ENCODE results near the gene PLEKHM2. TPM values are rescaled to one million over a fixed set of nuclear protein-coding genes. Genes with fewer than 3 reads are reported as not detected.

The PLEKHM2 gene
- total and polyA plus RNA-seq, 12 donors, result 63.7 to 106 (median 76.7) TPM

DNA sequence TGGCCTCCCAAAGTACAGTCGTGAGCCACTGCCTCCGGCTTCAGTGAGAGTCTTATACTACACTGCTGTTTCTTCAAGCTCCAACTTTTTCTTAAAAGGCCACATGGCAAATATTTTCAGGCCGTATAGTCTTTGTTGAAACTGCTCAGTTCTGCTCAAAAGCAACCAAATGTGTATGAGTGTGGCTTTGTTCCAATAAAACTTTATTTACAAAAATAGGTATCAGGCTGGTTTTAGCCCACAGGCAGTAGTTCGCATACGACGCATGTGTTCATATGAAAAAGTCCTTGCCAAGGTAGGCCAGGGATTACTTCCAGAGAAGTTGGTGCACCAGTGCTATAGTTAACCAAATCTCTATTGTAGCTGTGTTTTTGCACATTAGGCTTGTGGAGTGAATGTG lies 6.2 kb downstream of the PLEKHM2 start:
- Histone ChIP-seq H3K4me1 (peaks cover 15 to 72% (median 58%) of the 10 kb centered on the region in 9 donors), H3K36me3 (peaks cover 0 to 17% (median 0%) of the 10 kb centered on the region in 9 donors), H3K4me3 (no peak overlapping the region), H3K27me3 (no peaks in the 10 kb centered on the region), H3K9me3 (no peaks in the 10 kb centered on the region), H3K27ac (peak overlapping the region in 4 of 10 donors; percentile 18 to 83 (median 64))
- no peak for DNase-seq
- TF ChIP-seq, protein P1, sequence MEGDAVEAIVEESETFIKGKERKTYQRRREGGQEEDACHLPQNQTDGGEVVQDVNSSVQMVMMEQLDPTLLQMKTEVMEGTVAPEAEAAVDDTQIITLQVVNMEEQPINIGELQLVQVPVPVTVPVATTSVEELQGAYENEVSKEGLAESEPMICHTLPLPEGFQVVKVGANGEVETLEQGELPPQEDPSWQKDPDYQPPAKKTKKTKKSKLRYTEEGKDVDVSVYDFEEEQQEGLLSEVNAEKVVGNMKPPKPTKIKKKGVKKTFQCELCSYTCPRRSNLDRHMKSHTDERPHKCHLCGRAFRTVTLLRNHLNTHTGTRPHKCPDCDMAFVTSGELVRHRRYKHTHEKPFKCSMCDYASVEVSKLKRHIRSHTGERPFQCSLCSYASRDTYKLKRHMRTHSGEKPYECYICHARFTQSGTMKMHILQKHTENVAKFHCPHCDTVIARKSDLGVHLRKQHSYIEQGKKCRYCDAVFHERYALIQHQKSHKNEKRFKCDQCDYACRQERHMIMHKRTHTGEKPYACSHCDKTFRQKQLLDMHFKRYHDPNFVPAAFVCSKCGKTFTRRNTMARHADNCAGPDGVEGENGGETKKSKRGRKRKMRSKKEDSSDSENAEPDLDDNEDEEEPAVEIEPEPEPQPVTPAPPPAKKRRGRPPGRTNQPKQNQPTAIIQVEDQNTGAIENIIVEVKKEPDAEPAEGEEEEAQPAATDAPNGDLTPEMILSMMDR (IDR thresholded peaks at IDR 0.05), result no peak
- intact Hi-C loops (cut with DNase I), result loop anchor here in 1 of 10 donors (10.0 kb wide), 1 partner anchor 86 kb away; no protein-coding TSS in a partner anchor
- WGBS, 2 donors, result 94% methylated on average over 6 of the region's 6 CpGs
- no peak for ATAC-seq

DNA sequence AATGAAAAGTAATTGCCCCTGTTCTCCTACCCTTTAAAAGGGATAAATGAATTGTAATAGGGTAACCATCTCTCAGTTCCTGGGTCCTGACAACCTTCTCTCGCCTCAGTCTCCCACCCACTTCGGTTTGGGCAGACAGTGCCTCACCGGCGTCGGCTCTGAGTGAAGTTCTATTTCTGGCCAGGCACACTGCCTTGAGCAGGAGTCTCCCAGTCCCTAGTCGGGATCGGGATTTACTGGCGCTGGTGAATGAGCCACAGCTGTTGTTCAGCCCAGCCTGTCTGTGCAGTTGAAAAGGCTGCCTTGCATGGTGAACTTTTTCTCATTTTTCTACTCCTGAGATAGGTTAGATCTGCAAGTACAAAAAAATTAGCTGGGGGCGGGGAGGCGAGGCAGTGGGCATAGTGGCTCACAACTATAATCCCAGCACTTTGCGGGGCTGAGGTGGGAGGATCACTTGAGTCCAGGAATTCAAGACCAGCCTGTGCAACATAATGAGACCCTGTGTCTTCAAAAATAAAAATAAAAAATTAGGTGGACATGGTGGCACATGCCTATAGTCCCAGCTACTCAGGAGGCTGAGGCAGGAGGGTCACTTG lies 7.4 kb downstream of the PLEKHM2 start:
- Histone ChIP-seq H3K27me3 (no peaks in the 10 kb centered on the region), H3K4me1 (peaks cover 12 to 61% (median 48%) of the 10 kb centered on the region in 9 donors), H3K36me3 (peaks cover 0 to 23% (median 0%) of the 10 kb centered on the region in 9 donors), H3K27ac (peak overlapping the region in 9 of 10 donors; percentile 10 to 83 (median 45)), H3K9me3 (no peaks in the 10 kb centered on the region), H3K4me3 (peak overlapping the region in 1 of 10 donors; percentile 23)
- DNase-seq (peak; percentile 46 to 68), ATAC-seq (peak; percentile 86 to 92 (median 90))
- TF ChIP-seq, protein P1 (IDR thresholded peaks at IDR 0.05), result no peak
- 31 to 41% methylated on average over 11 of the region's 11 CpGs for WGBS, 2 donors
- intact Hi-C loops (cut with DNase I), result loop anchor here in 1 of 10 donors (10.0 kb wide), 1 partner anchor 87 kb away; no protein-coding TSS in a partner anchor

DNA sequence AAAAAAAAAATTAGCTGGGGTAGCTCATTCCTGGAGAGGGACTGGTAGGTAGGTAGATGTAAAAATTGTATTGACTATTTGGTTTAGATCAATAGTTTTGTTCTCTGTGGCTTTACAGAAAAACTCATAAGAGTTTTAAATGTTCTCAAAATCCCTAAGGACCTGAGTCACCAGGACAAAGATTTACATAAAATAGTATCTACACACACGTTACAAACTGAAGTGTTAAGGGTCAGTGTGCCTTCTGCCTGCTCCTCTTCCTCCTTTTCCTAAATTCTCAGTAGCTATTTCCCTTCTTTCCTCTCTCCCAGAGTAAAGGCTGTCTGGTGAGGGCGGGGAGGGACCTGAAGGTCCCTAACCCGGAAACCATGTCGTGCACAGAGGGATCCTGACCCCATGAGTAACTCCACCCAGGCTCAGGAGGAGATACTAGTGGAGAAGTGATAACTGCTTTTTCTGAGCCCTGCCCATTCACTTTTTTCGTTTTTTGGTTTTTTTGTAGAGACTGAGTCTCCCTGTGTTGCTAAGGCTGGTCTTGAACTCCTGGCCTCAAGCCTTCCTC lies 8.1 kb downstream of the PLEKHM2 start:
- Histone ChIP-seq H3K27me3 (no peaks in the 10 kb centered on the region), H3K27ac (peak overlapping the region in 8 of 10 donors; percentile 18 to 83 (median 53)), H3K36me3 (peaks cover 0 to 27% (median 0%) of the 10 kb centered on the region in 9 donors), H3K4me3 (no peak overlapping the region), H3K9me3 (no peaks in the 10 kb centered on the region), H3K4me1 (peaks cover 12 to 62% (median 51%) of the 10 kb centered on the region in 9 donors)
- ATAC-seq (peak in 6 of 8 donors; percentile 19 to 49 (median 43)), DNase-seq (no peak)
- WGBS, 2 donors, result 47 to 51% methylated on average over 5 of the region's 5 CpGs
- TF ChIP-seq, protein P1 (IDR thresholded peaks at IDR 0.05), result no peak
- intact Hi-C loops (cut with DNase I), result loop anchor here in 1 of 10 donors (10.0 kb wide), 1 partner anchor 87 kb away; no protein-coding TSS in a partner anchor

DNA sequence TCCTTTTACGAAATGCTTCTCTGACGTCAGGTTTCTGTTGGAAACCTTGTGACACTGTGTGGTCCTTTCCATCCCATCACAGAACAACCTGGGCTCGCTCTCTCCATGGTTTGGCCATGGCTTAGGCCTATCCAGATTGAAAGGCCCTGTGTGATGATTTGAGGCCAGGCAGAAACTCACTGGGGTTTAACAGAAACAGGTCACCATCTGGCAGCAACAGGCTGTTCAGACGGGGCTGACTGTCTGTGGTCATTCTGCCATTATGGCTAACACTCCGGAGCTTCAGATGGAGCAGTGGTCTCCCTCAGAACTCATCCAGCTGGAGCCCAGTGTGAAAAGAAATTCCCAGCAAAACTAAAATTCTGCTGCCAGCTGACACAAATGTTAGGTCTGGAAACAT lies 9.3 kb downstream of the PLEKHM2 start:
- ATAC-seq (peak in 4 of 8 donors; percentile 10 to 43 (median 24)), DNase-seq (no peak)
- TF ChIP-seq, protein P1 (IDR thresholded peaks at IDR 0.05), result no peak
- 76 to 86% methylated on average over 5 of the region's 5 CpGs for WGBS, 2 donors
- peak overlapping the region in 6 of 10 donors; percentile 7 to 83 (median 24) for H3K27ac ChIP-seq
- intact Hi-C loops (cut with DNase I), result loop anchor here in 1 of 10 donors (10.0 kb wide), 1 partner anchor 89 kb away; no protein-coding TSS in a partner anchor
- H3K36me3 ChIP-seq, result peaks cover 0 to 26% (median 0%) of the 10 kb centered on the region in 9 donors
- peaks cover 12 to 63% (median 54%) of the 10 kb centered on the region in 9 donors for H3K4me1 ChIP-seq
- no peaks in the 10 kb centered on the region for H3K27me3 ChIP-seq
- H3K4me3 ChIP-seq, result no peak overlapping the region
- no peaks in the 10 kb centered on the region for H3K9me3 ChIP-seq
